Placental pericyte (primary cell): ENCODE results near the gene SH3BGR. TPM values are rescaled to one million over a fixed set of nuclear protein-coding genes. Genes with fewer than 3 reads are reported as not detected.

Experiments
- small RNA-seq: library from RNA; depleted of rRNA; stranded (forward); fragments of <200 nt; gene quantifications from one replicate; pipeline ENCODE3, GENCODE V24; 2012; ENCODE audit warnings: low replicate concordance
- total RNA-seq: library from RNA; depleted of rRNA; stranded (reverse); fragments of >200 nt; gene quantifications from 2 replicates; pipeline ENCODE4 v1.2.3, GENCODE V29; 2012

SH3BGR gene
- 1.1 and 1.6 TPM in 2 replicates for total RNA-seq

GRCh38 chr21:39451332-39452206 lies at the start of gene SH3BGR:
TSS of gene SH3BGR (plus strand) at chr21:39451970. CDS start at chr21:39452097, 127 bp downstream.

DNA sequence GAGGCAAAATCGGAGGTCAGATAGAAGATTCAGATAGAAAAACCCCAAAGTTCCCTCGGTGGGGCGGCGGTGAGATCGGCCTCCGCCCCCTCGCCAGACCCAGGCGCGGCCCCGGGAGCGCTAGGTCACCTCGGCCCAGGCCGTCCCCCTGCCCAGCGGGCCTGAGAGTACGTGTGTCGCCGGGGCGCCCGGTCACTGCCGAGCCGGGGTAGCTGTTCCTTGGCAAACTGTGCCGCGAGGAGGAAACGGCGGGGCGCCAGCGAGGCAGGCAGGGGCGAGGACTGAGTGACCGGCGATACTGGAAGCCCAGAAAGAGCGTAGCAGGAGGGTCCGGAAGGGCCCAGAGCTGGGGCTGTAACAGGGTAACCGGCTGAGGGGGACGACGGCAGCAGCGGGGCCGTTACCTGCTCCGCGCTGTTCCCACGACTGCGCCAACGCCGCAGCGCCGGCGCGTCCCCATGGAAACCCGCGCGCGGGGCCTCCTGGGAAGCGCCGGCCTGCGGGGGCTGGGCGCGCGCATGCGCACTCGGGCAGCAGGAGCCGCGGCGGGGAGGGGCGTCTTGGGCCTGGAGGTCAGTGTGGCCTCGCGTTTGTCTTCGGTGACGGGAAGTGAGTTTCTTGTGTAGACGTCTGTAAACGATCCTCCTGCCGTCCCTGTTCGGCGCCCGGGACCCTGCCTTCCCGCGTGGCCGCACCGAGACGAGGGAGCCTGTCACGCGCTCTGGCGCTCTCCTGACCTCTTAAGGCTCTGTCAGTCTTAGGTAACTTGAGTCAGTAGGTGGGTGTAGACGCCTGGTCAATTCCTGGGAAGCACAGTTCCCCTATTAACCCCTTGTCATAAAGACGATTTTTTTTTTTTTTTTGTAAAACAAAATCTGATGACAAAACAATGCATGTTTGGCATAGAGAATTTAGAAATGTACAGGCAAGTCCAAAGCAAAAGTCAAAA lies 6.2 kb upstream of the SH3BGR start, which contains the start of gene LCA5L:
LCA5L (minus strand) TSS at position 458 of the 949 bp plus-strand sequence. CDS start 17,285 bp downstream, outside the sequence.

Small RNA genes lying within 50 kb of the gene (small RNA-seq; reads per million reads assigned to genes)
- not detected for gene MIR6508

Other genes with a start within 250 kb of the SH3BGR start
- gene BRWD1, start 138.3 kb upstream of the SH3BGR start, total RNA-seq = 47.8 and 51.2 TPM in 2 replicates
- 132 and 153 TPM in 2 replicates for gene HMGN1, start 102.9 kb upstream of the SH3BGR start, total RNA-seq
- gene LCA5L, start 6.2 kb upstream of the SH3BGR start, total RNA-seq = 0.88 and 1.0 TPM in 2 replicates
- 1.1 and 2.6 TPM in 2 replicates for gene B3GALT5, start 161.0 kb downstream of the SH3BGR start, total RNA-seq